ENCODE measurements around the gene DDX25.
A peak's percentile ranks its signal among the peaks of the same experiment; 100 is the strongest.

Gene DDX25

GRCh38 chr11:125971618-125972017 lies 67.3 kb downstream of the DDX25 start:
- H3K23ac ChIP-seq (ENCODE audit: low read length): no peak overlapping the region
- no peaks in the 10 kb centered on the region for H3K9me3 ChIP-seq (ENCODE audit: insufficient read depth, low read depth, low read length)
- no peaks in the 10 kb centered on the region for H3K79me1 ChIP-seq (ENCODE audit: low read length)
- no peak for DNase-seq
- H3K4me3 ChIP-seq (ENCODE audit: low read depth, low read length): no peak overlapping the region
- H3K27me3 ChIP-seq (ENCODE audit: insufficient read depth, low read length): no peaks in the 10 kb centered on the region
- H3K14ac ChIP-seq (ENCODE audit: low read length): no peak overlapping the region
- no peak overlapping the region for H4K91ac ChIP-seq (ENCODE audit: low read depth, low read length)
- no peak overlapping the region for H2BK5ac ChIP-seq (ENCODE audit: low read depth, low read length, poor library complexity)
- H3K4me1 ChIP-seq (ENCODE audit: control insufficient read depth in 1 of 2, insufficient read depth in 2 of 2, low read length in 2 of 2): peaks cover 0 to 1% of the 10 kb centered on the region in 2 experiments
- no peak overlapping the region for H4K12ac ChIP-seq (ENCODE audit: low read depth, low read length)
- no peaks in the 10 kb centered on the region for H3K79me2 ChIP-seq (ENCODE audit: control insufficient read depth, insufficient read depth, low read length, poor library complexity)
- no peak overlapping the region for H3K18ac ChIP-seq (ENCODE audit: low read length)
- no CpG with 5 or more reads among the region's 6 CpGs for WGBS (ENCODE audit: extremely low coverage, insufficient coverage, insufficient read length)
- H3K4ac ChIP-seq (ENCODE audit: low read depth, low read length): no peak overlapping the region
- H3K9ac ChIP-seq (ENCODE audit: low read length): no peak overlapping the region
- H2BK12ac ChIP-seq (ENCODE audit: low read length): no peak overlapping the region
- H3K36me3 ChIP-seq (ENCODE audit: control insufficient read depth in 1 of 2, insufficient read depth in 2 of 2, low read length in 2 of 2): peaks cover 7 to 17% of the 10 kb centered on the region in 2 experiments
- no peak overlapping the region for H3K4me2 ChIP-seq (ENCODE audit: low read length)
- H4K8ac ChIP-seq (ENCODE audit: low read depth, low read length): no peak overlapping the region
- no peak overlapping the region for H2BK120ac ChIP-seq (ENCODE audit: insufficient read depth, low read length, poor library complexity)
- no peak overlapping the region for H2AFZ ChIP-seq (ENCODE audit: insufficient read depth, low read length, poor library complexity)
- H2AK5ac ChIP-seq (ENCODE audit: low read length): no peak overlapping the region
- H3K27ac ChIP-seq (ENCODE audit: low read depth, low read length): no peak overlapping the region

GRCh38 chr11:125974284-125974683 lies 70.0 kb downstream of the DDX25 start:
- no peaks in the 10 kb centered on the region for H3K4me1 ChIP-seq (ENCODE audit: control insufficient read depth in 1 of 2, insufficient read depth in 2 of 2, low read length in 2 of 2)
- no peaks in the 10 kb centered on the region for H3K79me2 ChIP-seq (ENCODE audit: control insufficient read depth, insufficient read depth, low read length, poor library complexity)
- H4K8ac ChIP-seq (ENCODE audit: low read depth, low read length): no peak overlapping the region
- no peak overlapping the region for H3K4me2 ChIP-seq (ENCODE audit: low read length)
- H2AK5ac ChIP-seq (ENCODE audit: low read length): no peak overlapping the region
- no peak overlapping the region for H3K14ac ChIP-seq (ENCODE audit: low read length)
- H3K23ac ChIP-seq (ENCODE audit: low read length): no peak overlapping the region
- H2BK5ac ChIP-seq (ENCODE audit: low read depth, low read length, poor library complexity): no peak overlapping the region
- H3K18ac ChIP-seq (ENCODE audit: low read length): no peak overlapping the region
- no peak overlapping the region for H2BK120ac ChIP-seq (ENCODE audit: insufficient read depth, low read length, poor library complexity)
- no peak overlapping the region for H4K91ac ChIP-seq (ENCODE audit: low read depth, low read length)
- DNase-seq: no peak
- H3K27me3 ChIP-seq (ENCODE audit: insufficient read depth, low read length): no peaks in the 10 kb centered on the region
- no peak overlapping the region for H4K12ac ChIP-seq (ENCODE audit: low read depth, low read length)
- no peaks in the 10 kb centered on the region for H3K79me1 ChIP-seq (ENCODE audit: low read length)
- H2AFZ ChIP-seq (ENCODE audit: insufficient read depth, low read length, poor library complexity): no peak overlapping the region
- H3K9ac ChIP-seq (ENCODE audit: low read length): no peak overlapping the region
- no peak overlapping the region for H3K4me3 ChIP-seq (ENCODE audit: low read depth, low read length)
- no peak overlapping the region for H3K27ac ChIP-seq (ENCODE audit: low read depth, low read length)
- no peaks in the 10 kb centered on the region for H3K9me3 ChIP-seq (ENCODE audit: insufficient read depth, low read depth, low read length)
- no peak overlapping the region for H3K4ac ChIP-seq (ENCODE audit: low read depth, low read length)
- H3K36me3 ChIP-seq (ENCODE audit: control insufficient read depth in 1 of 2, insufficient read depth in 2 of 2, low read length in 2 of 2): peaks cover 7 to 17% of the 10 kb centered on the region in 2 experiments
- H2BK12ac ChIP-seq (ENCODE audit: low read length): no peak overlapping the region

DNA sequence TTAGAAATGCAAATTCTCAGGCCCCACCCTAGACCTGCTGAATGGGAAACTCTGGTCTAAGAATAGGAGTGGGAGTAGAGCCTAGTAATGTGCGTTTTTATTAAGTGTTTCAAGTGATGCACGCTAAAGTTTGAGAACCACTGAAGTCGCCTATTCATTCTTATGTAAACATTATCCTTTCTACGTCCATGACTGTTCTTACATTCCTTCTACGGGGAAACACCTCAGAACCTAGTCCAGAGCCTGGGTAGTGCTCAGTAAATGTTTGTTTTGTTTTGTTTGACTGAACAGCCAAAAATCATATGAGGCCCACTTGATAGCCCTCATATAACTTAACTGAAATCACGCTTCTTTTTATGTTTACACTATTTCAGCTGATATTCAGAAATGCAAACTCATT lies 71.3 kb downstream of the DDX25 start:
- Histone ChIP-seq H2AK5ac (ENCODE audit: low read length) (no peak overlapping the region), H3K27me3 (ENCODE audit: insufficient read depth, low read length) (no peaks in the 10 kb centered on the region), H2BK120ac (ENCODE audit: insufficient read depth, low read length, poor library complexity) (no peak overlapping the region), H3K79me1 (ENCODE audit: low read length) (no peaks in the 10 kb centered on the region), H3K27ac (ENCODE audit: low read depth, low read length) (no peak overlapping the region), H3K14ac (ENCODE audit: low read length) (no peak overlapping the region), H4K12ac (ENCODE audit: low read depth, low read length) (no peak overlapping the region), H4K91ac (ENCODE audit: low read depth, low read length) (peak overlapping the region; percentile 18), H3K36me3 (ENCODE audit: control insufficient read depth in 1 of 2, insufficient read depth in 2 of 2, low read length in 2 of 2) (peaks cover 5 to 14% of the 10 kb centered on the region in 2 experiments), H3K9ac (ENCODE audit: low read length) (no peak overlapping the region), H3K4me2 (ENCODE audit: low read length) (no peak overlapping the region), H2AFZ (ENCODE audit: insufficient read depth, low read length, poor library complexity) (no peak overlapping the region), H2BK12ac (ENCODE audit: low read length) (peak overlapping the region; percentile 17), H3K4me3 (ENCODE audit: low read depth, low read length) (no peak overlapping the region), H4K8ac (ENCODE audit: low read depth, low read length) (no peak overlapping the region), H3K4me1 (ENCODE audit: control insufficient read depth in 1 of 2, insufficient read depth in 2 of 2, low read length in 2 of 2) (no peaks in the 10 kb centered on the region), H3K79me2 (ENCODE audit: control insufficient read depth, insufficient read depth, low read length, poor library complexity) (no peaks in the 10 kb centered on the region), H3K4ac (ENCODE audit: low read depth, low read length) (no peak overlapping the region), H3K23ac (ENCODE audit: low read length) (no peak overlapping the region), H3K18ac (ENCODE audit: low read length) (no peak overlapping the region), H2BK5ac (ENCODE audit: low read depth, low read length, poor library complexity) (no peak overlapping the region), H3K9me3 (ENCODE audit: insufficient read depth, low read depth, low read length) (no peaks in the 10 kb centered on the region)
- WGBS (ENCODE audit: extremely low coverage, insufficient coverage, insufficient read length): no CpG with 5 or more reads among the region's 6 CpGs
- DNase-seq: no peak

DNA sequence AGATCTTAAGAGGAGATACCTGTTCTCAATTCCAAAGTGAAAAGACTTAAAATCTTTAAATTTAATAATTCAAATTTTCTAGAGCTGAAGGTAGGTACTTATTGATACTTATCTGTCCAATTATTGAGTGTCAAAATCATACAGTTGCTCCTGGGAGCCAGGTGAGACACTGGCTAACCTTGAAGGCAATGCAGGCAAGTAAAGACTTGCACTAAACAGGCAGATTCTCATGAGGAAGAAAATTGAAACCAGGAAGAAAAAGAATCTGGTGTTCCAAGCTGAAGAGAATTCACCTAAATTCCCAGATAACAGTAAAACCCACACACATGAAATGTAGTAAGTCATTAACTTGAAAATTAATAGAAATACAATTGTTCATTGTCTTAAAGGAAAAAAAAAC lies 71.8 kb downstream of the DDX25 start:
- no peak overlapping the region for H3K27ac ChIP-seq (ENCODE audit: low read depth, low read length)
- no peak overlapping the region for H2AFZ ChIP-seq (ENCODE audit: insufficient read depth, low read length, poor library complexity)
- no peak overlapping the region for H3K14ac ChIP-seq (ENCODE audit: low read length)
- H3K9ac ChIP-seq (ENCODE audit: low read length): no peak overlapping the region
- H2BK5ac ChIP-seq (ENCODE audit: low read depth, low read length, poor library complexity): no peak overlapping the region
- no peak overlapping the region for H3K4me2 ChIP-seq (ENCODE audit: low read length)
- no peak overlapping the region for H4K8ac ChIP-seq (ENCODE audit: low read depth, low read length)
- no peak for DNase-seq
- no peak overlapping the region for H3K4me3 ChIP-seq (ENCODE audit: low read depth, low read length)
- no peak overlapping the region for H2BK12ac ChIP-seq (ENCODE audit: low read length)
- H4K12ac ChIP-seq (ENCODE audit: low read depth, low read length): no peak overlapping the region
- H4K91ac ChIP-seq (ENCODE audit: low read depth, low read length): no peak overlapping the region
- H2BK120ac ChIP-seq (ENCODE audit: insufficient read depth, low read length, poor library complexity): no peak overlapping the region
- H3K4me1 ChIP-seq (ENCODE audit: control insufficient read depth in 1 of 2, insufficient read depth in 2 of 2, low read length in 2 of 2): no peaks in the 10 kb centered on the region
- no peak overlapping the region for H2AK5ac ChIP-seq (ENCODE audit: low read length)
- H3K23ac ChIP-seq (ENCODE audit: low read length): no peak overlapping the region
- H3K4ac ChIP-seq (ENCODE audit: low read depth, low read length): no peak overlapping the region
- H3K36me3 ChIP-seq (ENCODE audit: control insufficient read depth in 1 of 2, insufficient read depth in 2 of 2, low read length in 2 of 2): peaks cover 7 to 18% of the 10 kb centered on the region in 2 experiments
- H3K79me1 ChIP-seq (ENCODE audit: low read length): no peaks in the 10 kb centered on the region
- H3K79me2 ChIP-seq (ENCODE audit: control insufficient read depth, insufficient read depth, low read length, poor library complexity): no peaks in the 10 kb centered on the region
- H3K18ac ChIP-seq (ENCODE audit: low read length): no peak overlapping the region
- peaks cover under 1% of the 10 kb centered on the region for H3K9me3 ChIP-seq (ENCODE audit: insufficient read depth, low read depth, low read length)
- H3K27me3 ChIP-seq (ENCODE audit: insufficient read depth, low read length): no peaks in the 10 kb centered on the region

Data from trophoblast cell (in vitro differentiated cells and primary cell).